NCI-H1092 treated with DMSO at 0.1 percent for 48 hours (cell line): ENCODE data around the gene LRFN2.
A peak's percentile ranks its signal among the peaks of the same experiment; 100 is the strongest.

Source experiments
- DNase-seq: peaks from one replicate; lab custom pipeline; 2025; lab: John Stamatoyannopoulos, UW

Gene LRFN2

GRCh38 chr6:40436685-40437604 lies 150.2 kb downstream of the LRFN2 start:
- peak; percentile 23 for DNase-seq

- DNase-seq, result no peak
Observed at GRCh38 chr6:40432982-40433381, 154.2 kb downstream of the LRFN2 start.

- no peak for DNase-seq
Observed at GRCh38 chr6:40431706-40432105, 155.5 kb downstream of the LRFN2 start.

- no peak for DNase-seq
Observed at GRCh38 chr6:40427196-40427595, 160.0 kb downstream of the LRFN2 start.

GRCh38 chr6:40426346-40427066 lies 160.7 kb downstream of the LRFN2 start:
- no peak for DNase-seq

GRCh38 chr6:40425192-40425919 lies 161.8 kb downstream of the LRFN2 start:
- peak; percentile 38 for DNase-seq

- DNase-seq, result no peak
Observed at GRCh38 chr6:40422046-40422445, 165.1 kb downstream of the LRFN2 start.

GRCh38 chr6:40419946-40420728 lies 167.0 kb downstream of the LRFN2 start:
- DNase-seq, result no peak

GRCh38 chr6:40419377-40419776 lies 167.8 kb downstream of the LRFN2 start:
- DNase-seq, result no peak

GRCh38 chr6:40417031-40417430 lies 170.1 kb downstream of the LRFN2 start:
- DNase-seq, result no peak

- DNase-seq, result no peak
Observed at GRCh38 chr6:40414617-40415016, 172.5 kb downstream of the LRFN2 start.

- no peak for DNase-seq
Observed at GRCh38 chr6:40413239-40413638, 173.9 kb downstream of the LRFN2 start.

- no peak for DNase-seq
Observed at GRCh38 chr6:40411881-40412280, 175.3 kb downstream of the LRFN2 start.

- DNase-seq, result no peak
Observed at GRCh38 chr6:40410821-40411220, 176.3 kb downstream of the LRFN2 start.

GRCh38 chr6:40409716-40410397 lies 177.3 kb downstream of the LRFN2 start:
- no peak for DNase-seq

GRCh38 chr6:40408786-40409542 lies 178.2 kb downstream of the LRFN2 start:
- DNase-seq, result no peak

GRCh38 chr6:40407239-40407638 lies 179.9 kb downstream of the LRFN2 start:
- no peak for DNase-seq

GRCh38 chr6:40406175-40406574 lies 181.0 kb downstream of the LRFN2 start:
- DNase-seq, result no peak

- no peak for DNase-seq
Observed at GRCh38 chr6:40400738-40401137, 186.4 kb downstream of the LRFN2 start.

- DNase-seq, result peak; percentile 38
Observed at GRCh38 chr6:40399888-40400457, 187.2 kb downstream of the LRFN2 start.
